Astrocyte of the hippocampus (primary cell): ENCODE measurements around the gene UBA3.
A peak's percentile ranks its signal among the peaks of the same experiment; 100 is the strongest.

Experiments used
- DNase-seq: peaks from one replicate; pipeline ENCODE4 v3.0.0; 2011; ENCODE audit warnings: low read depth, low spot score

The UBA3 gene

DNA sequence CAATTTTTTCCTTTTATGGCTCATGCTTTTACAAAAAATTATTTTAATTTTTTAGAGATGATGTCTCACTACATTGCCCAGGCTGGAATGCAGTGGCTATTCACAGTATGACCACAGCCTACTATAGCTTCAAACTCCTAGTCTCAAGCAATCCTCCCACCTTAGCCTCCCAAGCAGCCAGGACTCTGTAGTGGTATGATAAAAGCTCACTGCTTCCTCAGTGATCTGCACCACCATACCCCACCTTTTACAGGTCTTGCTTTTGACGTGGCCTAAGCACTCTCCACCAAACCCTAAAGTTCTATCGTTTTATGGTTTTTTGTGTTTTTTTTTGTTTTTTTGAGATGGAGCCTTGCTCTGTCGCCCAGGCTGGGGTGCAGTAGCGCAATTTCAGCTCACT lies 14.0 kb downstream of the UBA3 start:
- DNase-seq = no peak

DNA sequence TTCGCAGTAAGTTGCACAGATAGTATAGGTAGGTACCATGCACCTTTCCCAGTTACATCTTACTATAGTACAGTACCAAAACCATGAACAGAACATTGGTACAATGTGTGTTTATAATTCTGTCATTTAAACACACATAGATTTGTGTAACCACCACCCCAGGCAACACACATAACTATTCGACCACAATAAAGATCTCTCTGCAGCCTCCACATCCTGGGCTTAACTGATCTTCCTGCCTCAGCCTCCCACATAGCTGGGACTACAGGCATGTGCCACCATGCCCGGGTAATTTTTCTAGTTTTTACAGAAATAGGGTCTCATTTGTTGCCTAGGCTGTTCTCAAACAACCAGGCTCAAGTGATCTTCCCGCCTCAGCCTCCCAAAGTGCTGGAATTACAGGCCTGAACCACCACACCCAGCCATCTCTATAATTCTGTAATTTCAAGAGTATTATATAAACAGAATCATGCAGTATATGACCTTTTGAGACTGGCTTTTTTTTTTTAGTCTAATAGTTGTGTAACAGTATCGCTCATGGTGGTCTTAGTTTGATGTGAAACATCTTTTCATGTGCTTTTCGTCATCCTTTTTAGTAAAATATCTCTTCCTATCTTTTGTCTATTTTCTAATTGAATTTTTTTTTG lies 14.7 kb downstream of the UBA3 start:
- DNase-seq = no peak

GRCh38 chr3:69063636-69064035 lies 16.5 kb downstream of the UBA3 start:
- DNase-seq = no peak

- no peak for DNase-seq
Measured at GRCh38 chr3:69059688-69060087, 20.5 kb downstream of the UBA3 start.

DNA sequence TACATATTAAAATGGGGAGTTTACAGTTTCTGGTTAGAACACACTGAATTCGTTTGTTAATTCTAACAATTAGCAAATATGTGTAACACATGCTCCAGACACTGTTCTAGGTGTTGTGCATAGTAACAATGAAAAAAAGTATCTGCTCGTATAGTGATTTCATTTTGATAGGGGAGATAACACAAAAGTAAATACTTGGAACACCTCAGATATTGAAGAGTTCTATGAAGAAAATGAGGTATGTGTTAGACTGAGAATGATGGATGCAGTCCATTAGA lies 21.3 kb downstream of the UBA3 start:
- DNase-seq = no peak

- no peak for DNase-seq
Measured at GRCh38 chr3:69058180-69058946, 21.8 kb downstream of the UBA3 start.

GRCh38 chr3:69052472-69052898 lies 27.7 kb downstream of the UBA3 start:
- no peak for DNase-seq

GRCh38 chr3:69051756-69052471 lies 28.3 kb downstream of the UBA3 start, which contains the start of gene TMF1:
Gene TMF1, minus strand, starts transcription at chr3:69052333. Its CDS starts 247 bp downstream, at chr3:69052086.
- DNase-seq = peak; percentile 99

DNA sequence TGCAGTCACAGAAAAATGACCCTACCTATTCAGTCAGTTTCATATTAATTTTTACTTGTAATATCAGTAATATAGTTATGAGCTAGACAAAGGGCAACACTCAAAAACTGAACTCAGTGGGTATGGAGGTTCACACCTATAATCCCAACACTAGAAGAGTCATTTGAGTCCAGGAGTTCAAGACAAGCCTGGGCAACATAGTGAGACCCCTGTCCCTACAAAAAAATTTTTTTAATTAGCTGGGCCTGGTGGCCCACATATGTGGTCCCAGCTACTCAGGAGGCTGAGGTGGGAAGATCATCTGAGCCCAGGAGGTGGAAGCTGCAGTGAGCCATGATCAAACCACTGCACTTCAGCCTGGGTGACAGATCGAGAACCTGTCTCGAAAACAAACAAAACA lies 31.2 kb downstream of the UBA3 start:
- DNase-seq = no peak

- no peak for DNase-seq
Measured at GRCh38 chr3:69044608-69045007, 35.6 kb downstream of the UBA3 start.

GRCh38 chr3:69033470-69033869 lies 46.7 kb downstream of the UBA3 start:
- DNase-seq = no peak

DNA sequence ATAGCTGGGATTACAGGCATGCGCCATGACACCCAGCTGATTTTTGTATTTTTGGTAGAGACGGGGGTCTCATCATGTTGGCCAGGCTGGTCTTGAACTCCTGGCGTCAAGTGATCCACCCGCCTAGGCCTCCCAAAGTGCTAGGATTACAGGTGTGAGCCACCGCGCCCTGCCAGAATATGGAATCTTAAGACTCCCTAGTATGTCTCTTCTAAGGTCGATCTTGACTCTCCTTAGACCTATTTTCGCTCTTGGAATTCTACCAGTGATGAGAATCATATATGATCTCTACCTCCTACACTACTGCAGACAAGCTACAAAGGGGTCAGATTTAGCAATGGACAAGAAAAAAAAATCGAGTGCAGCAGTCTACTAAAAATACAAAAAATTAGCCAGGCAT lies 47.4 kb downstream of the UBA3 start:
- DNase-seq = no peak

DNA sequence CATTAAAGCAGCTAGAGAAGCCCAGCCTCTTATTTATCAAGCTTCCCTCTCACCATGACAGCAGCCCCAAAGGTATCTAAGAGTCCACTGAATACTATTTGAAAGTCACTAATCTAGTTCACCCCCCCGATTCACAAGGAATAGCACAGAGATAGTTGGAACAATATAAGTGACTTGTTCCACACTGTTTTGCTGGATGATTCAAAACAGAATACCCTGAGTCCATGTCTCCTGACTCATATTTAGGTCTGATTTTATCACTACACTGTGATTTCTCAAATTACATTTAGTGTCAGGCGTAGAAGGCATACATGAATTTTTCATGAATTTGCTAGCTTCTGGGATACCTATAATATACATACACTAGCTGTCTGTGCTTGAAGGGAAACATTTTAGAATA lies 48.0 kb downstream of the UBA3 start:
- DNase-seq = no peak

DNA sequence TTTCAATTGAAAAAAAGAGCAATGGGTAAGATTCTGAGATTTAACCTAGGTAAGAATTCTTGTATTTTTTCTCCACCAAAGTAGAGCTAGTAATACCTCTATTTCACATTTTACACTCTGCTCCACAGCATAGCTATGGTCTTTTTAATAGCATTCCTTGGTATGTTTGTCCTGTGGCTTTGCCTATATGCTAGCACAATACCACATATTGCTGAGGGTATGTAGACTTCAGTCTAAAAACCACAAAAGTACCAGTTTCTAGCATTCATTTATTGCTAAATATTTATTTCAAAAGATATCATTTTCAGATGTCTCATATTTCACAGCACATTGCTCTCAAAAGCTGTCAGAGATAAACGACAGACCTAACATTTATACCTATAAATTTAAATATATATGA lies 48.5 kb downstream of the UBA3 start:
- no peak for DNase-seq

- DNase-seq = no peak
Measured at GRCh38 chr3:69020857-69021256, 59.3 kb downstream of the UBA3 start.

DNA sequence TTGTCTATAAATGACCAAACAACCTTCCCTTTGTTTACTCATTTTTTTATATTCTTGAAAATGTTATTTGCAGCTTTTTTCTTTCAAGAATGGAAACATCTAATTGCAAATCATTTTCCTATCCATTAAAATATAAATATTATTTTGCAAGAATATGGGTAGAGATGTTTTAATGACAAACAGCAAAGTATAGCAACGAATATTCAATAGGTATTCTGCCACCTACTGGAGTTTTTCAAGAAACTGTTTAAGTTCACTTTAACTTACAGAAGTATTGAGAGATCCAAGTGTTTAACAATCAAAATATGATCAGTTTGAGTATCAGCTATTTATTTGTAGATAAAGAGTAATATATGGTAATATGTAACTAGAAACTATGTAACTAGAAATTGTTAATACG lies 59.7 kb downstream of the UBA3 start:
- DNase-seq = no peak

DNA sequence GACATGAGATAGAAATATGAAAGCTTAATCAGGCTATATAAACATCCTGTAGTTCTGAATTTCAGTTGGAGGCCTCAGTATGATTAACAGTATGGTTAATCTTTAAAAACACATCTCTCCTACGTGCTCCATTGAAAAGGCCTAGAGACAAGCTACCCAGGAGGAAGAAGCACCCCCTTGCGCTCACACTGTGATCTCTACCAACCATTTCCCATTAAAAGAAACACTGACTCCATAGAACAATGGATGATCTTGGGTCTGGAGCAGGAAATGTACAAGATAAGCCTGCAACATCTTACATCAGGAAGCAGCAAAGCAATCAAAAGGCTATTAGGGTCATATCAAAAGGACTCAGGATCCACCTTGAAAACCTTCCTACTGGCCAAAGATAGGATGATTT lies 63.3 kb downstream of the UBA3 start:
- DNase-seq = no peak

DNA sequence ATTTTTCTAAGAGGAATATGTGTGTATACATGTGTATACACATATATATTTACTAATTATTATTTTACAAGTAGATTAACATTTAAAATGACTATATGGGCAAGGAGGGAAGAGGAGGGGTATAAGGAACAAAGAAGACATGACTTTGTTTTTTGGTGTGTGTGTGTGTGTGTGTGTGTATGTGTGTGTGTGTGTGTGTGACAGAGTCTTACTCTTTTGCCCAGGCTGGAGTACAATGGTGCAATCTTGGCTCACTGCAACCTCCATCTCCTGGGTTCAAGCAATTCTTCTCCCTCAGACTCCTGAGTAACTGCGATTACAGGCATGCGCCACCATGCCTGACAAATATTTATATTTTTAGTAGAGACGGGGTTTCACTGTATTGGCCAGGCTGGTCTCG lies 64.1 kb downstream of the UBA3 start:
- DNase-seq = no peak

DNA sequence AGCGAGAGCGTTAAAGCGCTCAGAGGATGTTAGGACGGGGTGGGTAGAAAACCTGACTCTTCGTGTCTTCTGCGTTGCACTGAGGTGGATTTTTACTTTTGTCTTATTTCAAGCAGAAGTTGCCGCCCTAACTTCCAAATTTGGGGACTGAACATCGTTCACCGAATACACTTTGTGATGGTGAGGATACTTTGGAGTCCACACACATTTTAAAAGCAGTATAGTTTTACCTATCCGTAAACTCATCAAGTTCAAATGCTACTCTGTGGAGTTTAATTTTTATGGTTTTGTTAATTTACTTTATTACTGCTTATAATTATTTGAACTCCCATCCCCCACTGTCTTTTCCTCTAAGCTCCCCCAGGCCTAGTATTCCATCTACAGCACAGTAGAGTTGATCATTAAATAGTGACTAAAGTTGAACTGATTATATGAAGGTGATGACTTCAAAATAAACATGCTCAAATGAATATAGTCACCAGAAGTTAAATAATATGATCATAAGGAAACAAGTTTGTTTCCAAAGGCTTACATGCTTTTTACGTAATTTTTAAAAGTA lies 66.1 kb downstream of the UBA3 start:
- no peak for DNase-seq

DNA sequence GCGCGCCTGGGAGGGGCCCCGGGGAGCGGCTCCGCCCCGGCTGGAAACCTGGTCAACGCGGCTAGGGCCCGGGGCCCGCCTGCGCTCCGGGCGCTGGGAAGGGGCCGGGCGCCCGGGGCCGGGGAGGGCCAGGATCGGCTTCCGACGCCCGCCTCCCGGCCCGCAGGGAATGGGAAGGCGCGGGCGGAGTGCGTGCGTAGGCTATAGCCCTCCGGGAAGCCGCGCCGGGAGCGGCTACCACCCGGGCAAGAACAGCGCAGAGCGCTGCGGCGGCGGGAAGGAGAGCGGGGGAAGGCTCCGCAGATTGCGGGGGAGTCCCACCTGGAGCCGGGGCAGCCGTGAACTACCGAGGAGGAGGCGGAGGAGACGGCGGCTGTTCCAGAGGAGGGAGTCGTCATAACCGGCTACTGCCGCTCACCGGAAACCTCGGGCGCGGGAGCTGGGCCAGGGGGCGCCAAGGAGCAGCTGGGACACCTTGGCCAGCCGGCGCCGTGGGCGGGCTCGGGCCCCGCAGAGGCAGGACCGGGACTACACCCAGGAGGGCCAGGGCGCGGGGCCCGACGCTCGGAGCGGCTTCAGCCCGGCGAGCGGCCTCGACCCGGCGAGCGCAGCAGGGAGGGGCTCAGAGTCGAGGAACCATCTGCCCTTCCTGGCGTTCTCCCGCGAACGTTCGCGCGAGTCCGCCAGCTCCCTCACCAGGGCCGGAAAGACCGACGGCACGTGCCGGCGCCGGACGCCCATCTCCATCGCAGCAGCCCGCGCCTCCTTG lies 66.7 kb downstream of the UBA3 start, which contains the start of gene EOGT:
EOGT (minus strand) TSS at position 432 of the 769 bp plus-strand sequence. CDS start 3,838 bp downstream, outside the sequence.
- peak; percentile 96 for DNase-seq

GRCh38 chr3:69012800-69013252 lies 67.3 kb downstream of the UBA3 start:
- peak; percentile 68 for DNase-seq
